IPS-NIHi7 (cell line): Measurements from ENCODE around the gene TTLL8.

Experiments
- DNase-seq: peaks from one replicate; pipeline ENCODE4 v3.0.0; 2012; ENCODE audit warnings: mixed read lengths; ENCODE audit errors: extremely low spot score

TTLL8 gene

GRCh38 chr22:50018608-50019285 lies 39.4 kb downstream of the TTLL8 start:
- no peak for DNase-seq

- no peak for DNase-seq
These were observed 40.3 kb downstream of the TTLL8 start for GRCh38 chr22:50017701-50018224.

GRCh38 chr22:50016988-50017700 lies 41.0 kb downstream of the TTLL8 start:
- no peak for DNase-seq

GRCh38 chr22:50016308-50016987 lies 41.6 kb downstream of the TTLL8 start:
- DNase-seq, result no peak

GRCh38 chr22:50015451-50016307 lies 42.4 kb downstream of the TTLL8 start:
- no peak for DNase-seq

- DNase-seq, result no peak
These were observed 43.3 kb downstream of the TTLL8 start for GRCh38 chr22:50014655-50015401.

GRCh38 chr22:50014053-50014501 lies 44.0 kb downstream of the TTLL8 start:
- DNase-seq, result no peak

GRCh38 chr22:50012211-50013181 lies 45.6 kb downstream of the TTLL8 start, which contains the start of gene IL17REL:
TSS of gene IL17REL (minus strand) at chr22:50012765. CDS start at chr22:50012646, 119 bp downstream.
- DNase-seq, result no peak

- DNase-seq, result peak; percentile 53
These were observed 46.5 kb downstream of the TTLL8 start for GRCh38 chr22:50011447-50012210.

GRCh38 chr22:50010676-50011446 lies 47.2 kb downstream of the TTLL8 start:
- peak; percentile 18 for DNase-seq

GRCh38 chr22:50009765-50010675 lies 48.1 kb downstream of the TTLL8 start:
- DNase-seq, result peak; percentile 20

- peak; percentile 5 for DNase-seq
These were observed 48.8 kb downstream of the TTLL8 start for GRCh38 chr22:50009251-50009650.

- DNase-seq, result peak; percentile 23
These were observed 49.7 kb downstream of the TTLL8 start for GRCh38 chr22:50008151-50009040.

- DNase-seq, result no peak
These were observed 51.0 kb downstream of the TTLL8 start for GRCh38 chr22:50007057-50007511.

- DNase-seq, result no peak
These were observed 53.2 kb downstream of the TTLL8 start for GRCh38 chr22:50004918-50005317.

GRCh38 chr22:50002791-50003190 lies 55.3 kb downstream of the TTLL8 start:
- DNase-seq, result no peak
